Kidney epithelial cell (primary cell): Measurements from ENCODE around the gene CHRNA4. TPM values are rescaled to one million over a fixed set of nuclear protein-coding genes. Genes with fewer than 3 reads are reported as not detected.

Experiments used
- DNase-seq: peaks from one replicate; pipeline ENCODE4 v3.0.0-alpha.2; 2010; ENCODE audit warnings: low read depth
- H3K27me3 ChIP-seq: 2 replicates; pipeline ENCODE4 v1.6.0; 2011; ENCODE audit warnings: low read length; ENCODE audit not compliant: control insufficient read depth, insufficient read depth
- H3K36me3 ChIP-seq: 2 replicates; pipeline ENCODE4 v1.5.1; 2011; ENCODE audit warnings: low read length; ENCODE audit not compliant: control insufficient read depth, insufficient read depth
- H3K4me3 ChIP-seq: 2 replicates; pipeline ENCODE4 v1.5.1; 2011; ENCODE audit warnings: low read depth, mild to moderate bottlenecking, control low read depth, low read length
- total RNA-seq: library from RNA; depleted of rRNA; stranded (reverse); fragments of >200 nt; gene quantifications from 2 replicates; pipeline ENCODE4 v1.2.3, GENCODE V29; 2015
- TF ChIP-seq, protein P1 (sequence below): IDR thresholded peaks from 2 replicates; pipeline ENCODE4 v1.5.1; 2011; ENCODE audit warnings: mild to moderate bottlenecking, moderate library complexity, low read length, control low read depth, inconsistent platforms; ENCODE audit not compliant: insufficient read depth, poor library complexity, severe bottlenecking

Gene CHRNA4
- total RNA-seq, 1 donor from 2014 or later, result not detected

DNA sequence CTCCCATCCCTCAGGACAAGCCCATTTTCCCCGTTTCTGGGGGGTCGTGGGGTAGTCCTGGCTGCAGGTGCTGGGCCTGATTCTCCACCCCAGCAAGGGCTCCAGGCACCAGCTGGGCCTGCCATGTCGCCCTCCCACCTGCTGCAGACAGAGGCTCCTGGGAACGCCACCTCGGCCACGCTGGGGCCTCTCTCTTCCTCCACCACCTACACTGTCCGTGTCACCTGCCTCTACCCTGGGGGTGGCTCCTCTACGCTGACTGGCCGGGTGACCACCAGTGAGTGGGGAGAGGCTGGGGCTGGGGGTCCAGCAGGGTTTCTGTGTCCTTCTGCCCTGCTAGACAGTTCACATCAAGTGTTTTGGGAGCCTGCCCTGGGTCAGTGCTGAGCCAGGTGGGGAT lies 48.9 kb downstream of the CHRNA4 start:
- no peaks in the 10 kb centered on the region for H3K36me3 ChIP-seq
- DNase-seq, result no peak
- peaks cover 29% of the 10 kb centered on the region for H3K27me3 ChIP-seq
- H3K4me3 ChIP-seq, result no peak overlapping the region
- TF ChIP-seq, protein P1, sequence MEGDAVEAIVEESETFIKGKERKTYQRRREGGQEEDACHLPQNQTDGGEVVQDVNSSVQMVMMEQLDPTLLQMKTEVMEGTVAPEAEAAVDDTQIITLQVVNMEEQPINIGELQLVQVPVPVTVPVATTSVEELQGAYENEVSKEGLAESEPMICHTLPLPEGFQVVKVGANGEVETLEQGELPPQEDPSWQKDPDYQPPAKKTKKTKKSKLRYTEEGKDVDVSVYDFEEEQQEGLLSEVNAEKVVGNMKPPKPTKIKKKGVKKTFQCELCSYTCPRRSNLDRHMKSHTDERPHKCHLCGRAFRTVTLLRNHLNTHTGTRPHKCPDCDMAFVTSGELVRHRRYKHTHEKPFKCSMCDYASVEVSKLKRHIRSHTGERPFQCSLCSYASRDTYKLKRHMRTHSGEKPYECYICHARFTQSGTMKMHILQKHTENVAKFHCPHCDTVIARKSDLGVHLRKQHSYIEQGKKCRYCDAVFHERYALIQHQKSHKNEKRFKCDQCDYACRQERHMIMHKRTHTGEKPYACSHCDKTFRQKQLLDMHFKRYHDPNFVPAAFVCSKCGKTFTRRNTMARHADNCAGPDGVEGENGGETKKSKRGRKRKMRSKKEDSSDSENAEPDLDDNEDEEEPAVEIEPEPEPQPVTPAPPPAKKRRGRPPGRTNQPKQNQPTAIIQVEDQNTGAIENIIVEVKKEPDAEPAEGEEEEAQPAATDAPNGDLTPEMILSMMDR, result no peak

DNA sequence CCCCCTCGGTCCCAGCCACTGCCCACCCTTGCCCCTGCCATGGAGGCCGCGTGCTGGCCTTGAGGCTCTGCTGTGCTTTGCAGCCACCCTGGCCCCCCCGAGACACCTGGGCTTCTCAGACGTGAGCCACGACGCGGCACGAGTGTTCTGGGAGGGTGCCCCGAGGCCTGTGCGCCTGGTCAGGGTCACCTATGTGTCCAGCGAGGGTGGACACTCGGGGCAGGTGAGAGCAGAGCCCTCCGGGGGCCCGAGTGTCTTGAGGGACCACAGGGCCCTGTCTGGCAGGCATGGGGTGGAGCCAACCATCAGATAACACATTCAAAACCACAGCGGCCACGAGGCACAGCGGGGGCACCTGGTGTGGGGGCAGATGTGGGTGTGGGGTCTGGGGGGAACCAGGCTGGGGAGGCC lies 49.3 kb downstream of the CHRNA4 start:
- TF ChIP-seq, protein P1, result no peak
- H3K27me3 ChIP-seq, result peaks cover 29% of the 10 kb centered on the region
- H3K4me3 ChIP-seq, result no peak overlapping the region
- DNase-seq, result no peak
- H3K36me3 ChIP-seq, result no peaks in the 10 kb centered on the region

GRCh38 chr20:63311186-63311832 lies 49.8 kb downstream of the CHRNA4 start:
- TF ChIP-seq, protein P1, result no peak
- peaks cover 35% of the 10 kb centered on the region for H3K27me3 ChIP-seq
- no peak overlapping the region for H3K4me3 ChIP-seq

DNA sequence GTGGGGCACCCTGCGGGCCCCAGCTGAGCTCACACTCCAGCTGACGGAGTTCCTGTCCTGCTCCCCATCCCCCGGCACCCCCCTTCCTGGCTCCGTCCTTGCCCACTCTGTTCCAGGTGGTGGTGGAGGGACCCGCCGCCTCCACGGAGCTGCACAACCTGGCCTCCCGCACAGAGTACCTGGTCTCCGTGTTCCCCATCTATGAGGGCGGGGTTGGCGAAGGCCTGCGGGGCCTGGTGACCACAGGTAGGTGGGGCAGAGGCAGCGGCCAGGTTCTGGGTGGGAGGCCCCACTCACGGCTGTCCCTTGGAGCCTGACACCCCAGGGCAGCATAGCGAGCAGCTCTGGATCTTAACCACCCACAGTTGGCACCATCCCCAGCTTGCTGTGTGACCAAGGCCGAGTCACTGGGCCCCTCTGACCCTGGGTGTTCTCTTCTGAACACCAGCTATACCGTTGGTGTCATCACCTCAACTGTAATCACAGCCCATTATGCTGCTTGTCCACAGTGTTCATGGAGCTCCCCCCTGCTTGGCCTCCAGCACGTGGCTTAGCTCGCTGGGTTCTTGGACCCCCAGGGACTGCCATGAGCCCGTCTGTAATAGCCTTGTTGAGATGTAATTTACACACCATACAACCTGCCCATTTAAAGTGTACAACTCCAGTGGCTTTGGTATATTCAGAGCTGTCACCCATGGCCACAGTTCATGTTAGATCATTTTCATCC lies 50.7 kb downstream of the CHRNA4 start:
- DNase-seq, result peak; percentile 7
- Histone ChIP-seq H3K27me3 (peaks cover 38% of the 10 kb centered on the region), H3K36me3 (no peaks in the 10 kb centered on the region), H3K4me3 (no peak overlapping the region)
- TF ChIP-seq, protein P1, result no peak

More at GRCh38 chr20:63311186-63311832, 49.8 kb downstream of the CHRNA4 start:
- H3K36me3 ChIP-seq, result no peaks in the 10 kb centered on the region
- no peak for DNase-seq

DNA sequence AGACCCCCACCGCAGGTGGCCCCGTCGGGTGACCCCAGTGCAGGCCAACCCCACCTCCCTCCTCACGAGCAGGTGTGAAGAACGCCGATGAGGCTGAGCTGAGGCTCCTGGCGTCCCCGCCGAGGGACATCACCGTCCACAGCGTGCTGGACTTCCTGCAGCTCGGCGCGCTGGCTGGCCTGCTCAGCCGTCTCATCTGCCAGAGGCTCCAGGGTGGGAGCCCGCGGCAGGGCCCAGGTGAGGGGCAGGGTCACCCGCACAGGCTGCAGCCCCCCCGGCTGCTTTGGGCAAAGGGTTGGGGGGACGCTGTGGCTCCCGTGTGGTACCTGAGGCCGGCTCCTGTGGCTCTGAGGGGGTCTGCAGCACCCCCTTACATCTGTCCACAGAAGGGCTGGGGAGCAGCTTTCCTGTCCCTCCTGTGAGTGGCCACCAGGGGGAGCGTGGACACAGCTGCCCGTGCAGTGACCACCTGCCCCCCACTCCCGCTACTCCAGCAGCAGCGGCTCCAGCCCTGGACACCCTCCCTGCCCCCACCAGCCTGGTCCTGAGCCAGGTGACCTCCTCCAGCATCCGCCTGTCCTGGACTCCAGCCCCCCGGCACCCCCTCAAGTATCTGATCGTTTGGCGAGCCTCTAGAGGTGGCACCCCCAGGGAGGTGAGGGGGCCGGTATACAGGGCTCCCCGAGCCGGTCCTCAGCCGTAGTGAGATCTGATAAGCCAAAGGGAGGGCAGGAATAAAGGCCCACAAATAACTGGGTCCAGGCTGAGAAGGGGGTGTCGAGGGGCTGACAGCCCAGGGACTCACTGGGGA lies 51.7 kb downstream of the CHRNA4 start:
- Histone ChIP-seq H3K36me3 (no peaks in the 10 kb centered on the region), H3K4me3 (no peak overlapping the region), H3K27me3 (peaks cover 35% of the 10 kb centered on the region)
- no peak for DNase-seq
- TF ChIP-seq, protein P1, result peak; percentile 90
